Astrocyte (in vitro differentiated cells and primary cell): ENCODE measurements around the gene LMLN. TPM values are rescaled to one million over a fixed set of nuclear protein-coding genes. Genes with fewer than 3 reads are reported as not detected.

ENCODE experiments used
- DNase-seq: peaks from one replicate; pipeline ENCODE4 v3.0.0-alpha.2; 2010; ENCODE audit warnings: low read depth
- FAIRE-seq: peaks from 2 replicates; lab custom pipeline; 2011; peaks lifted over from hg19 to GRCh38; lab: Jason Lieb, UNC
- H2AFZ ChIP-seq: 2 replicates; pipeline ENCODE4 v1.6.0; 2012; ENCODE audit warnings: low read depth, low read length, inconsistent platforms
- H3K27ac ChIP-seq: 2 replicates; pipeline ENCODE4 v1.5.1; 2011; ENCODE audit warnings: low read depth, low read length, inconsistent platforms
- H3K27me3 ChIP-seq: 2 replicates; pipeline ENCODE4 v1.6.0; 2011; ENCODE audit warnings: low read length, inconsistent platforms; ENCODE audit not compliant: insufficient read depth
- H3K36me3 ChIP-seq: 2 replicates; pipeline ENCODE4 v1.5.1; 2011; ENCODE audit warnings: low read length, inconsistent platforms; ENCODE audit not compliant: insufficient read depth
- H3K4me1 ChIP-seq: 2 replicates; pipeline ENCODE4 v1.5.1; 2011; ENCODE audit warnings: low read length, inconsistent platforms; ENCODE audit not compliant: insufficient read depth
- H3K4me2 ChIP-seq: 2 replicates; pipeline ENCODE4 v1.6.0; 2012; ENCODE audit warnings: low read length, inconsistent platforms
- H3K4me3 ChIP-seq: 2 replicates; pipeline ENCODE4 v1.5.1; 2011; ENCODE audit warnings: low read depth, mild to moderate bottlenecking, low read length, inconsistent platforms; ENCODE audit not compliant: insufficient read depth
- H3K79me2 ChIP-seq: 2 replicates; pipeline ENCODE4 v1.6.0; 2012; ENCODE audit warnings: mild to moderate bottlenecking, low read length, inconsistent platforms; ENCODE audit not compliant: insufficient read depth
- H3K9ac ChIP-seq: 2 replicates; pipeline ENCODE4 v1.6.0; 2012; ENCODE audit warnings: mild to moderate bottlenecking, low read length, inconsistent platforms
- H3K9me3 ChIP-seq: 2 replicates; pipeline ENCODE4 v1.5.1; 2012; ENCODE audit warnings: low read depth, mild to moderate bottlenecking, low read length, inconsistent platforms; ENCODE audit not compliant: insufficient read depth
- H4K20me1 ChIP-seq: 2 replicates; pipeline ENCODE4 v1.6.0; 2012; ENCODE audit warnings: low read length, inconsistent platforms; ENCODE audit not compliant: insufficient read depth
- H3K27ac Mint-ChIP-seq: one replicate; pipeline ENCODE4 v1.8.0; 2021; ENCODE audit warnings: mild to moderate bottlenecking, mixed read lengths; ENCODE audit not compliant: unreplicated experiment
- H3K27me3 Mint-ChIP-seq: one replicate; pipeline ENCODE4 v1.8.0; 2021; ENCODE audit warnings: low read depth, mixed read lengths; ENCODE audit not compliant: unreplicated experiment
- H3K36me3 Mint-ChIP-seq: one replicate; pipeline ENCODE4 v1.8.0; 2021; ENCODE audit warnings: low read depth, mixed read lengths; ENCODE audit not compliant: unreplicated experiment
- H3K4me1 Mint-ChIP-seq: one replicate; pipeline ENCODE4 v1.8.0; 2021; ENCODE audit warnings: low read depth, mixed read lengths; ENCODE audit not compliant: unreplicated experiment
- H3K4me3 Mint-ChIP-seq: one replicate; pipeline ENCODE4 v1.8.0; 2021; ENCODE audit warnings: mild to moderate bottlenecking, moderate library complexity, mixed read lengths; ENCODE audit not compliant: unreplicated experiment
- H3K9me3 Mint-ChIP-seq: one replicate; pipeline ENCODE4 v1.8.0; 2021; ENCODE audit warnings: mild to moderate bottlenecking, mixed read lengths; ENCODE audit not compliant: unreplicated experiment
- CTCF ChIP-seq: IDR thresholded peaks from 2 replicates; pipeline ENCODE4 v1.5.1; 2011; ENCODE audit warnings: low read depth, mild to moderate bottlenecking, inconsistent platforms, low read length, moderate library complexity; ENCODE audit not compliant: insufficient read depth
- EZH2 ChIP-seq: IDR thresholded peaks from 2 replicates; pipeline ENCODE4 v1.6.1; 2012; ENCODE audit warnings: mild to moderate bottlenecking, low read length, inconsistent platforms; ENCODE audit not compliant: insufficient read depth
- total RNA-seq: library from RNA; stranded (reverse); gene quantifications from 2 replicates; pipeline ENCODE4 v1.2.1, GENCODE V29; 2021

The LMLN gene
- total RNA-seq, 1 donor from 2014 or later: 6.5 TPM

DNA sequence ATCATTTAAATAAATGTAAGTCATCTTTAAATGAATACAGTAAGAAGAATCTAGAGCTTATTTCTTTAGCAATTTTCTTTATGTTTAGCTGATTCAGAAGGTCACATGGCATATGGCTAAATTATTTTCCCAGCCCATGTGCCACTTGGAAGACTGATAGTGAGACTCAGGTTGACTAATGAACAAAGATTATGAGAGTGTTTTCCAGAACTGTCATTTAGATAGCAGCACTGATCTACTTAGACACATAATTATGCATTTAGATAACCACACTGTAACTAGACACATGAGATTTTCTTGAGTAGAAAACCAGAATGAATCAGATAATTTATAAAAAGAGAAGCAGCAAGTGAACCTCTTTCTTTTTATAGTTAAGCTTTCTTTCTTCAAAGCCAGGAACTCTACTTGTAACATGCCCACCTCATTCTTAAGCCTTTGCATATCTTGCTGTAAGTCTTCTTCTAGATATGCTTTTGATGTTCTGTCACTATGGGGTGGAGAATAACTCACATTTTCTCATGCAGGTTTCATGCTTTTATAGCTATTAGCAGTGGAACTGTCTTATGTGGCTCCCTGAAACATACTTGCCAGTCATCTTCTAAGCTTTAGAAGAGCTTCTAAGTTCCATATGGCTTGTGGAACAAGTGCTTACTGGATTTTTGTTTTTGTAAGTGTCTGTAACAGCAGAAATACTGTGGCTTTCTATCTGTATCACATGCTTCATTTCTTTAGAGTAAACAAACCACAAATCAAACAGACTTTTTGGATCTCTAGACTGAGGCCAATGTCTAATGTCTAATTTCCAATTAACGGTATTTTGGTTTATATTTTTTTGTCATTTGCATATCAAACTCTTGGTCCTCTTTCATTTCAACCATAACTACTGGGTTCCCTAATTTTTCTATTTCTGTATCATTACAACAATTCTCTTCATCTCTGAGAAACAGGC lies 101.4 kb downstream of the LMLN start:
- no peak for DNase-seq
- Histone ChIP-seq H4K20me1 (no peaks in the 10 kb centered on the region), H3K4me1 (no peaks in the 10 kb centered on the region), H3K36me3 (no peaks in the 10 kb centered on the region), H3K4me2 (no peak overlapping the region), H2AFZ (no peak overlapping the region), H3K9ac (no peak overlapping the region), H3K9me3 (no peaks in the 10 kb centered on the region), H3K4me3 (no peak overlapping the region), H3K27ac (no peak overlapping the region), H3K27me3 (peaks cover 20% of the 10 kb centered on the region), H3K79me2 (no peaks in the 10 kb centered on the region)
- H3K4me1 Mint-ChIP-seq: peaks cover 3% of the 10 kb centered on the region
- no peaks in the 10 kb centered on the region for H3K9me3 Mint-ChIP-seq
- no peak for TF ChIP-seq EZH2
- TF ChIP-seq CTCF: no peak
- FAIRE-seq: no peak
- H3K27ac Mint-ChIP-seq: no peak overlapping the region
- no peak overlapping the region for H3K4me3 Mint-ChIP-seq
- H3K36me3 Mint-ChIP-seq: no peaks in the 10 kb centered on the region
- H3K27me3 Mint-ChIP-seq: no peaks in the 10 kb centered on the region

GRCh38 chr3:198062068-198062465 lies 102.0 kb downstream of the LMLN start:
- Mint-ChIP-seq H3K27me3 (no peaks in the 10 kb centered on the region), H3K4me1 (peaks cover 3% of the 10 kb centered on the region), H3K27ac (no peak overlapping the region), H3K4me3 (no peak overlapping the region), H3K36me3 (no peaks in the 10 kb centered on the region), H3K9me3 (no peaks in the 10 kb centered on the region)
- FAIRE-seq: no peak
- H3K9me3 ChIP-seq: no peaks in the 10 kb centered on the region
- TF ChIP-seq CTCF (no peak), EZH2 (no peak)
- no peak for DNase-seq
- H3K4me1 ChIP-seq: no peaks in the 10 kb centered on the region
- H3K79me2 ChIP-seq: no peaks in the 10 kb centered on the region
- no peak overlapping the region for H2AFZ ChIP-seq
- H3K9ac ChIP-seq: no peak overlapping the region
- no peaks in the 10 kb centered on the region for H4K20me1 ChIP-seq
- H3K4me2 ChIP-seq: no peak overlapping the region
- no peaks in the 10 kb centered on the region for H3K36me3 ChIP-seq
- peaks cover 20% of the 10 kb centered on the region for H3K27me3 ChIP-seq
- H3K4me3 ChIP-seq: no peak overlapping the region
- no peak overlapping the region for H3K27ac ChIP-seq

DNA sequence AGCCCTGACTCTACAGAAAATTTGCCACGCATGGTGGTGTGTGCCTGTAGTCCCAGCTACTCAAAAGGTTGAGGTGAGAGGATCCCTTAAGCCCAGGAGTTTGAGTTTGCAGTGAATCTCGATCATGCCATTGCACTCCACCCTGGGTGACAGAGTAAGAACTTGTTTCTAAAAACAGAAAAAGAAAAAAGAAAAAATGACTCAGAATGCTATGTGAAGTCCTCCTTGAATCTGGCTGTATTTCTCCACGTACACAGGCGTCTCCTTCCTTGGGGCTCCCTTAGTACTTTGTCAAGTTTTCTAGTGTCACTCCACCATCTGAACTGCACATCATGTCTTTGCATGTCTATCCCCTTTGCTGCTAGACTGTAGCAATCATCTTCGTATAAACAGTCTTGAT lies 104.4 kb downstream of the LMLN start:
- Mint-ChIP-seq H3K4me1 (peaks cover 3% of the 10 kb centered on the region), H3K9me3 (no peaks in the 10 kb centered on the region), H3K36me3 (no peaks in the 10 kb centered on the region), H3K4me3 (no peak overlapping the region), H3K27me3 (no peaks in the 10 kb centered on the region), H3K27ac (peak overlapping the region; percentile 30)
- no peak overlapping the region for H3K9ac ChIP-seq
- no peak for DNase-seq
- FAIRE-seq: no peak
- no peak for TF ChIP-seq CTCF
- TF ChIP-seq EZH2: no peak
- no peak overlapping the region for H3K4me3 ChIP-seq
- no peak overlapping the region for H2AFZ ChIP-seq
- no peaks in the 10 kb centered on the region for H3K4me1 ChIP-seq
- H3K27ac ChIP-seq: no peak overlapping the region
- H3K79me2 ChIP-seq: no peaks in the 10 kb centered on the region
- no peaks in the 10 kb centered on the region for H4K20me1 ChIP-seq
- H3K27me3 ChIP-seq: peaks cover 13% of the 10 kb centered on the region
- no peaks in the 10 kb centered on the region for H3K9me3 ChIP-seq
- no peaks in the 10 kb centered on the region for H3K36me3 ChIP-seq
- H3K4me2 ChIP-seq: no peak overlapping the region
